Vagina (tissue), 2 donors: Measurements from ENCODE around the gene PIGM.

ENCODE experiments used
- POLR2A ChIP-seq, 2 donors: fragments of 450-650 bp; IDR thresholded peaks; one replicate each; pipeline ENCODE4 v1.6.1; 2017; ENCODE audit warnings: antibody characterized with exemption in 2 of 2, mild to moderate bottlenecking in 2 of 2, moderate library complexity in 2 of 2
- POLR2AphosphoS5 ChIP-seq, 2 donors: sonication (generic); formaldehyde crosslinking; IDR thresholded peaks; one replicate each; pipeline ENCODE4 v1.9.0; 2017; ENCODE audit warnings: antibody characterized with exemption in 2 of 2, mild to moderate bottlenecking in 2 of 2, low read depth in 1 of 2; ENCODE audit not compliant: insufficient read depth in 1 of 2
- TF ChIP-seq, protein P1 (sequence below), 3 experiments: fragments of 450-650 bp in 2 of 3; fragments of 200-600 bp in 1 of 3; sonication (generic) in 1 of 3; IDR thresholded peaks; one replicate each; pipeline ENCODE4 v1.5.1; 2017 to 2019; ENCODE audit warnings: antibody characterized with exemption in 3 of 3, mild to moderate bottlenecking in 2 of 3, moderate library complexity in 2 of 3

DNA sequence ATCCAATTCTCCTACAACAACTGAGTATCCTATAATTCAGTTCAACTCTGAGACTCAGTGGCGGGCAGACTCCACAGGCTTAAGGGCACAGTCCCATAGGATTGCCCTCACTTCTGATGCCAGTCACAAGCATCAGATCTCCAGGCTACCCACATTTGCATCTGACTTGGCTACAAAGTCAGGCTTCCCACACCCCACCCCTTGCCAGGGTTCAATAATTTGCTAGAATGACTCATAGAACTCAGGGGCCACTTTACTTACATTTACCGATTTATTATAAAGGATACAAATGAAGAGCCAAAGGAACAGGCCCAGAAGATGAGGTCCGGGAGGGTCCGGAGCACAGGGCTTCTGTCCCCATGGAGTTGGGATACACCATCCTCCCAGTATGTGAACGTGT is 41.8 kb downstream of the PIGM start:
- TF ChIP-seq, protein P1, sequence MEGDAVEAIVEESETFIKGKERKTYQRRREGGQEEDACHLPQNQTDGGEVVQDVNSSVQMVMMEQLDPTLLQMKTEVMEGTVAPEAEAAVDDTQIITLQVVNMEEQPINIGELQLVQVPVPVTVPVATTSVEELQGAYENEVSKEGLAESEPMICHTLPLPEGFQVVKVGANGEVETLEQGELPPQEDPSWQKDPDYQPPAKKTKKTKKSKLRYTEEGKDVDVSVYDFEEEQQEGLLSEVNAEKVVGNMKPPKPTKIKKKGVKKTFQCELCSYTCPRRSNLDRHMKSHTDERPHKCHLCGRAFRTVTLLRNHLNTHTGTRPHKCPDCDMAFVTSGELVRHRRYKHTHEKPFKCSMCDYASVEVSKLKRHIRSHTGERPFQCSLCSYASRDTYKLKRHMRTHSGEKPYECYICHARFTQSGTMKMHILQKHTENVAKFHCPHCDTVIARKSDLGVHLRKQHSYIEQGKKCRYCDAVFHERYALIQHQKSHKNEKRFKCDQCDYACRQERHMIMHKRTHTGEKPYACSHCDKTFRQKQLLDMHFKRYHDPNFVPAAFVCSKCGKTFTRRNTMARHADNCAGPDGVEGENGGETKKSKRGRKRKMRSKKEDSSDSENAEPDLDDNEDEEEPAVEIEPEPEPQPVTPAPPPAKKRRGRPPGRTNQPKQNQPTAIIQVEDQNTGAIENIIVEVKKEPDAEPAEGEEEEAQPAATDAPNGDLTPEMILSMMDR (IDR thresholded peaks at IDR 0.05), result no peak
- TF ChIP-seq POLR2A (IDR thresholded peaks at IDR 0.05), result no peak
- TF ChIP-seq POLR2AphosphoS5 (IDR thresholded peaks at IDR 0.05; ENCODE audit: insufficient read depth in 1 of 2, low read depth in 1 of 2), result no peak
